Measurements from ENCODE around the gene ARAP1. TPM values are rescaled to one million over a fixed set of nuclear protein-coding genes. Genes with fewer than 3 reads are reported as not detected.

The ARAP1 gene
- total RNA-seq, 2 experiments from 2014 or later: 65.7 to 69.8 TPM

DNA sequence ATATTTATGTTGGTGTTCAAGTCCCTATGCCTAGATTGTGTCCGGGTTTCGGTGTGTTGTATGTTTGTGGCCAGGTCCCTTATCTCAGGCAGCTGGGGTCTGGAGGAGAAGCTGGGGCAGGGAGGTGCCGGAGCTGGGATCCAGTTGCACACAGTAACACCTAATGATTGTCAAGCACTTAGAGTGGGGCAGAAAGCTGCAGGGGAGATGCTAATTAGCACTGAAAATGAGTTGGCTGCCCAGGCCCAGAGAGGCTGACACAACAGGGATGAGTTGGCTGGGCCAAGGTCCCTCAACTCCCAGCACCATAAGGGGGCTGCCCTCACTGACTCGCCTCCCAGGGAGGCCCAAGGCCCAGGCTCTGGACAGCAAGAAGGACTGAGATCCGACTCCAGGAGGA lies 90.2 kb downstream of the ARAP1 start:
- Histone ChIP-seq H3K27ac (ENCODE audit: low read depth in 1 of 2, low read length in 2 of 2) (no peak overlapping the region), H3K4me1 (ENCODE audit: insufficient read depth, low read length) (no peaks in the 10 kb centered on the region), H3K9me3 (ENCODE audit: control insufficient read depth in 1 of 2, insufficient read depth in 1 of 2, low read length in 2 of 2) (no peaks in the 10 kb centered on the region), H3K27me3 (ENCODE audit: control insufficient read depth in 1 of 2, insufficient read depth in 2 of 2, low read length in 2 of 2) (peaks cover 0 to 9% of the 10 kb centered on the region in 2 experiments), H3K36me3 (ENCODE audit: insufficient read depth, low read length) (no peaks in the 10 kb centered on the region), H3K4me3 (ENCODE audit: low read length) (no peak overlapping the region)
- H3K9me3 Mint-ChIP-seq: no peaks in the 10 kb centered on the region
- no peak for TF ChIP-seq CTCF (IDR thresholded peaks at IDR 0.05)
- H3K27me3 Mint-ChIP-seq: peaks cover 31% of the 10 kb centered on the region
- H3K4me3 Mint-ChIP-seq: no peak overlapping the region
- intact Hi-C loops (cut with DNase I, micrococcal nuclease): no loop called here
- POLR2A ChIA-PET: no interaction called here
- no peak overlapping the region for H3K27ac Mint-ChIP-seq
- H3K36me3 Mint-ChIP-seq (ENCODE audit: low read depth): no peaks in the 10 kb centered on the region
- DNase-seq (no peak), ATAC-seq (ENCODE audit: poor library complexity) (no peak)
- H3K4me1 Mint-ChIP-seq (ENCODE audit: low read depth): no peaks in the 10 kb centered on the region
- CTCF ChIA-PET: no interaction called here

DNA sequence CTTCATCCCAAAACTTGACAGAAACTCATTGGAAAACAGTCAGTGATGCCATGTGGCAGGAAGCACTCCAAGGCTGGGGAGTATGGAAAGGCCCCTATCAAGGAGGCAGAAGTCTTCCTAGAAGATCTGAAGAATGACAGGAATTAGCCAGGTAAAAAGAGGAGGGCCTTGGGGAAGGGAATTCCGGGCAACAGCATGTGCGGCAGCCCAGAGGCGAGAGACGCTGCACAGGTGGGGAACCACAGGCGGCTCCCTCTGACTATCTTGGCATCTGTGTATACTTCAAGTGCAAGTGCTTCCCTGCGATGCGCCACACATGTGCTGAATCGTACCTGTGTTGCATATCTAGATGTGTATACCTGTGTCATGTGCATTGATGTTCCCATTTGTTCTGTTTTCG lies 90.7 kb downstream of the ARAP1 start:
- Histone ChIP-seq H3K9me3 (ENCODE audit: control insufficient read depth in 1 of 2, insufficient read depth in 1 of 2, low read length in 2 of 2) (no peaks in the 10 kb centered on the region), H3K27me3 (ENCODE audit: control insufficient read depth in 1 of 2, insufficient read depth in 2 of 2, low read length in 2 of 2) (peaks cover 0 to 9% of the 10 kb centered on the region in 2 experiments), H3K27ac (ENCODE audit: low read depth in 1 of 2, low read length in 2 of 2) (no peak overlapping the region), H3K4me3 (ENCODE audit: low read length) (no peak overlapping the region), H3K36me3 (ENCODE audit: insufficient read depth, low read length) (no peaks in the 10 kb centered on the region), H3K4me1 (ENCODE audit: insufficient read depth, low read length) (no peaks in the 10 kb centered on the region)
- POLR2A ChIA-PET: no interaction called here
- CTCF ChIA-PET: no interaction called here
- TF ChIP-seq CTCF (IDR thresholded peaks at IDR 0.05): no peak
- intact Hi-C loops (cut with DNase I, micrococcal nuclease): no loop called here
- peaks cover 27% of the 10 kb centered on the region for H3K27me3 Mint-ChIP-seq
- no peaks in the 10 kb centered on the region for H3K36me3 Mint-ChIP-seq (ENCODE audit: low read depth)
- no peak for DNase-seq
- no peaks in the 10 kb centered on the region for H3K4me1 Mint-ChIP-seq (ENCODE audit: low read depth)
- ATAC-seq (ENCODE audit: poor library complexity): no peak
- H3K27ac Mint-ChIP-seq: no peak overlapping the region
- no peaks in the 10 kb centered on the region for H3K9me3 Mint-ChIP-seq
- H3K4me3 Mint-ChIP-seq: no peak overlapping the region

- DNase-seq (no peak), ATAC-seq (ENCODE audit: poor library complexity) (no peak)
- Mint-ChIP-seq H3K4me3 (no peak overlapping the region), H3K27ac (no peak overlapping the region), H3K36me3 (ENCODE audit: low read depth) (no peaks in the 10 kb centered on the region), H3K9me3 (no peaks in the 10 kb centered on the region), H3K4me1 (ENCODE audit: low read depth) (no peaks in the 10 kb centered on the region), H3K27me3 (peaks cover 14% of the 10 kb centered on the region)
- Histone ChIP-seq H3K36me3 (ENCODE audit: insufficient read depth, low read length) (no peaks in the 10 kb centered on the region), H3K4me3 (ENCODE audit: low read length) (no peak overlapping the region), H3K9me3 (ENCODE audit: control insufficient read depth in 1 of 2, insufficient read depth in 1 of 2, low read length in 2 of 2) (no peaks in the 10 kb centered on the region), H3K27me3 (ENCODE audit: control insufficient read depth in 1 of 2, insufficient read depth in 2 of 2, low read length in 2 of 2) (no peaks in the 10 kb centered on the region), H3K4me1 (ENCODE audit: insufficient read depth, low read length) (no peaks in the 10 kb centered on the region), H3K27ac (ENCODE audit: low read depth in 1 of 2, low read length in 2 of 2) (no peak overlapping the region)
- intact Hi-C loops (cut with DNase I, micrococcal nuclease): no loop called here
- TF ChIP-seq CTCF (IDR thresholded peaks at IDR 0.05): no peak
- POLR2A ChIA-PET: no interaction called here
- CTCF ChIA-PET: no interaction called here
These were observed 93.1 kb downstream of the ARAP1 start for GRCh38 chr11:72658989-72659640.

Data from CD4-positive, alpha-beta T cell (primary cell).